Duodenal mucosa (tissue), 2 donors: ENCODE results near the gene PIAS3.

Source experiments
- H3K27ac ChIP-seq: one replicate; pipeline ENCODE4 v1.7.0; 2013; ENCODE audit warnings: low read depth, low read length
- H3K27me3 ChIP-seq, 2 donors: one replicate each; pipeline ENCODE4 v1.7.0; 2013; ENCODE audit warnings: low read length in 2 of 2, control low read depth in 1 of 2; ENCODE audit not compliant: insufficient read depth in 2 of 2, control insufficient read depth in 1 of 2
- H3K36me3 ChIP-seq, 2 donors: one replicate each; pipeline ENCODE4 v1.7.0; 2013; ENCODE audit warnings: low read length in 2 of 2, control low read depth in 1 of 2; ENCODE audit not compliant: insufficient read depth in 2 of 2, control insufficient read depth in 1 of 2
- H3K4me1 ChIP-seq, 2 donors: one replicate each; pipeline ENCODE4 v1.7.0; 2013; ENCODE audit warnings: low read length in 2 of 2, control low read depth in 1 of 2; ENCODE audit not compliant: insufficient read depth in 2 of 2, control insufficient read depth in 1 of 2
- H3K4me3 ChIP-seq, 2 donors: one replicate each; pipeline ENCODE4 v1.7.0; 2013; ENCODE audit warnings: low read length in 2 of 2, low read depth in 1 of 2
- H3K9ac ChIP-seq, 2 donors: one replicate each; pipeline ENCODE4 v1.7.0; 2013; ENCODE audit warnings: low read length in 2 of 2, low read depth in 1 of 2
- H3K9me3 ChIP-seq, 2 donors: one replicate each; pipeline ENCODE4 v1.7.0; 2013; ENCODE audit warnings: low read length in 2 of 2, control low read depth in 1 of 2; ENCODE audit not compliant: control insufficient read depth in 1 of 2

PIAS3 gene

DNA sequence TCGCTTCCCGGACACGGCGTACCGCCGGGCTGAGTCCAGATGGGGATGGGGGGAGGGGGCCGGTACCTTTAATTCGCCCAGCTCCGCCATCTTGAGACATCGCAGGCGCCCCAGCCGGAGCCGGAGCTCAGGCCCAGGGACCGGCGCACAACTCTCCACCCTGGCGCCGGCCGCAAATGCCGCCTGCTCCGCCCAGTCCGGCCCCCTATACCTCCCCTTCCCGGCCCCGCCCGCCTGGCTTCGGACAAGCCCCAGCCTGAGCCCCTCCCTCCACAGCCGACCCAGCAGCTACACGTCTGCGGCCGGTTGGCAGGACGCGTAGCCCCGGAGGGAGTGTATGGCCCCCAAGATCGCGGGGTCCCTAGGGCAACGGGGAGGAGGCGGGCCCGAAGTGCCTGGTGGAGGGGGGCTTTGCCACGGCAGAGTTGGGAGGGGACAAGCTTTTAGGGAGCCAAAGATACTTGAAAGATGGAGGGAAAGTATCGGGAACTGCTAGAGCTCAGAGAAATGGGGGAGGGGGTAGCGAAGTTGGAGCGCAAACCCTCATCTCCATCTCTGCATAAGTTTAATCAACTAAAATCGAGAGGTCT lies at the start of gene PIAS3:
Gene PIAS3 (minus strand): TSS at position 181 of the 590 bp plus-strand sequence. CDS start 91 bp downstream, at position 90.
- Histone ChIP-seq H3K9ac (peak within 1 kb of the TSS; percentile 63 to 76), H3K27ac (peak within 1 kb of the TSS; percentile 60), H3K36me3 (peaks cover 8 to 25% of the 10 kb centered on the region in 2 donors), H3K9me3 (no peaks in the 10 kb centered on the region), H3K27me3 (no peaks in the 10 kb centered on the region), H3K4me1 (peaks cover 12 to 17% of the 10 kb centered on the region in 2 donors), H3K4me3 (peak within 1 kb of the TSS; percentile 80 to 92)

DNA sequence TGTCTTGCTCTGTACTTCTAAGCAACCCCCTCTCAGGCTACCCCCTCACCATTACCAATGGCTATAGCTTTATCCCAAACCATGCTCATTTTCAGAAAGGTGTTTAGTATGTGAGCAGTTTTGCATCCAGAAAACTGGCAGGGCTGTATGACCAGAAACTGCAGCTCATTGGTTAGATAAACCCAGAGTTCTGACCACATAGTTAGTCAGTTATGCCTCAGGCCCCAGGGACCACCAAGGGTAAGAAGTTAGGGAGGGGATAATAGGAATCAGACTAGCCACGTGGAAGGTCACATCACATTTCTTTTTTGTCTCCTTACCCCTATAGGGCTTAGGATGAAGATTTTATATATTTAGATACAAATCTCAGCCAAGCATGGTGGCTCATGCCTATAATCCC lies 49.8 kb upstream of the PIAS3 start:
- H3K4me3 ChIP-seq: no peak overlapping the region

DNA sequence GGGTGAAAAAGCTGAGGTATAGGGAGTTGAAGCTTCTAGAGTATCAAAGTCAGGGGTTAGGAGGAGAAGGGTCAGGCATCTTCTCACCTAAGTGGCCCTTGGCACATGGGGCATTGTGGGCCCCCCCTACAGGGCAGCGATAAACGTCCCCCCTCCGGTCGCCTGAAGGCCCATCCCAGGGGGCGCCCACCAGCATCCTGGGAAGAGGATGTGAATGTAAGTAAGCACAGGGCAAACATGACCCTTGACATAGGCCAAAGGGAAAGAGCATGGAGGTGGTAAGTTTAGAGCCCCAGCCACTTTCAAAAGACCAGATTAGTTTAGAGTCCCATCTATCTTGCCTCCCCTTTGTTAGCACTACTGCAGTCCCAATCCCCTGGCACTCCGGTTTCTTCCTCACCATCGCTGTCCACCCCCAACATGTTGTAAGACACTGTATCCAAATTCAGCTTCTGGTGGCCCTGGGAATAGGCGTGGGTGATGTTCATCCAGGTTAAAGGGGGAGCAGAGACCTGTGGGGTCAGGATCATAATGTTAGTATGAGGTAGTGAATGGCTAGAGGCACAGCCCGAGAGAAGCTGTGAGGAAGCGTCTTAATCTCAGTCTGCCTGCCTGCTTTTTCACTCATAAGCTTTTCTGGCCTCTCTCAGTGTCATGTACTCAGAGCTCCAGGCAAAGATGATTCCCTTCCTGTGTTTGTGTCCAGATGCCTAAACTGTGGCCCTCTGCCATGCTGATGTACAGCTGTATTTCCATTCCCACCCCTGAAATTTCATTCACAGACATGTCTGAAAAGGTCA lies 48.3 kb upstream of the PIAS3 start:
- no peaks in the 10 kb centered on the region for H3K9me3 ChIP-seq

More for the DNA sequence above, 49.8 kb upstream of the PIAS3 start:
- Histone ChIP-seq H3K9ac (no peak overlapping the region), H3K36me3 (peaks cover 14 to 25% of the 10 kb centered on the region in 2 donors), H3K27me3 (no peaks in the 10 kb centered on the region), H3K9me3 (no peaks in the 10 kb centered on the region), H3K27ac (no peak overlapping the region), H3K4me1 (peaks cover 3 to 4% of the 10 kb centered on the region in 2 donors)

DNA sequence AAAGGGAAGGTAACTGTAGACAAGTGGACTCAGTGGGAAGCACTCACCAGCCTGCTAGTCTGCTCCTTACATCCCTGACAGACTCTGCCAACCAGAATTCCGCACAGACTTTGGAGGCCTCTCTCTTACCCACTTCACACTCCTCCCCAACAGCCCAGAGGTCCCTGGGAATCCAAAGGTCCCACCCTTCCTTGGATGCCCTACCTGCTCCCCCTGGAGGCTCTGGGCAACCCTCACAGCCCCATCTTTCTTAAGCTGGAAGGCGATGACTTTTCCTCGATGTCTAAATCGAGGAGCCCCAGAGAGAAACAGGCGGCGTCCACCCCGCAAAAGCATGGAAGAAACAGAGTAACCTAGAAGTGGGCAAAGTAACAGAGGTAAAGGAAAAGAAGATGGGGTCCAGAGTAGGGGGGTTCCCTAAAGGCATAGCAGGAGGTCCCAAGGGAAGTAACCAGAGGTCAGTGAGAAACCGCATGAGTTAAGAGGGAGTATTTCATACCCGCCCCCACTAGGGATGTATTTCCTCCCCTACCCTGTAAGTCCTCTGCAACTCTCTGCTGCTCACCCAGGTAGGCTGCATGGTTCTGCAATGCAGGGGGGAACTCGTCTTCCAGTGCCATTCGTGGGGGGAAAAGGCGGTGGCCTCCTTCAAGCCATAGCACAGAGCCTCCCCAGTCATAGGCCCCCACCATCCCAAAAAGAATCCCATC lies 42.6 kb upstream of the PIAS3 start:
- Histone ChIP-seq H3K36me3 (peaks cover 0 to 2% of the 10 kb centered on the region in 2 donors), H3K9me3 (no peaks in the 10 kb centered on the region), H3K4me1 (no peaks in the 10 kb centered on the region), H3K9ac (no peak overlapping the region), H3K4me3 (no peak overlapping the region), H3K27ac (no peak overlapping the region), H3K27me3 (no peaks in the 10 kb centered on the region)

More for the DNA sequence above, 48.3 kb upstream of the PIAS3 start:
- Histone ChIP-seq H3K36me3 (peaks cover 13 to 16% of the 10 kb centered on the region in 2 donors), H3K4me3 (no peak overlapping the region), H3K27ac (no peak overlapping the region), H3K9ac (peak overlapping the region in 1 of 2 donors; percentile 30), H3K27me3 (no peaks in the 10 kb centered on the region), H3K4me1 (peaks cover 3 to 4% of the 10 kb centered on the region in 2 donors)

DNA sequence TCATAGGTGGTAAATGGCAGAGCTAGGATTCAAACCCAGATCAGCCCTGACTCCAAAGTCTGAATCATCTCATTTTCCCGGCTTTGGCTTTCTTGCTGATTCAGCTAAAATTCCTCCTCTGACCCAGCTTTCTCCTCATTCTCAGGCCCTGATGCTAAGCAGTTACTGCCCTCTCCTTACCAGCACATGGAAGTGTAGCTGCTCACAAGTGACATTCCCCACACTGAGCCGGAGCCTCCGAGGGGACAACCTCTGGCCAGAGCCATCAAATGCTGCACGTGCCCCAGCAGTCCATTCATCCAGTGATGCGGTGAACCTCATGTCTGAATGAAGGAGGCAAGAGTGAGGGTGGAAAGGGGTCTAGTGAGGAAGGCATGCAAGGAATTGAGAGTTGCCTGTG lies 39.9 kb upstream of the PIAS3 start:
- Histone ChIP-seq H3K4me3 (no peak overlapping the region), H3K27me3 (no peaks in the 10 kb centered on the region), H3K36me3 (peaks cover 0 to 2% of the 10 kb centered on the region in 2 donors), H3K4me1 (no peaks in the 10 kb centered on the region), H3K9me3 (no peaks in the 10 kb centered on the region), H3K9ac (no peak overlapping the region), H3K27ac (no peak overlapping the region)

DNA sequence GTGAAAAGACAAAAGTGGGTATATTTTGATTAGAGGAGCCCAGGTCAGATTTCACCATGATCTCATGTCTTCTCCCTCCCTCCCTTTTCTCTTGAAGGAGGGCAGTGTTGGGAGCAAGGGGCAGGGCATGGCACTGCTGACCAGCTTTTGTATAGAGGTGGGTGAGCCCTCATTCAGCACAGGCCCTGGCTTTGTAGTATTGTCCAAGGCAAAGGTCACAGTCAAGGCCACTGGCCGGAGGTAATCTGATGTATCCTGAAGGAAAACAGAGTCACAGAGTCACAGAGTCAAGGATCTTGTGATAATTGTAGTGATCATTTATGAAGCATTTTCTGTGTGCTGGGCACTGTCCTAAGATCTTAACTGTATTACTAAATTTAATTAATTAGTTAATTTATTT lies 39.1 kb upstream of the PIAS3 start:
- no peaks in the 10 kb centered on the region for H3K9me3 ChIP-seq
- no peak overlapping the region for H3K4me3 ChIP-seq
- no peak overlapping the region for H3K27ac ChIP-seq
- H3K36me3 ChIP-seq: peaks cover 0 to 2% of the 10 kb centered on the region in 2 donors
- H3K27me3 ChIP-seq: no peaks in the 10 kb centered on the region
- no peak overlapping the region for H3K9ac ChIP-seq
- H3K4me1 ChIP-seq: peaks cover 0 to 1% of the 10 kb centered on the region in 2 donors

DNA sequence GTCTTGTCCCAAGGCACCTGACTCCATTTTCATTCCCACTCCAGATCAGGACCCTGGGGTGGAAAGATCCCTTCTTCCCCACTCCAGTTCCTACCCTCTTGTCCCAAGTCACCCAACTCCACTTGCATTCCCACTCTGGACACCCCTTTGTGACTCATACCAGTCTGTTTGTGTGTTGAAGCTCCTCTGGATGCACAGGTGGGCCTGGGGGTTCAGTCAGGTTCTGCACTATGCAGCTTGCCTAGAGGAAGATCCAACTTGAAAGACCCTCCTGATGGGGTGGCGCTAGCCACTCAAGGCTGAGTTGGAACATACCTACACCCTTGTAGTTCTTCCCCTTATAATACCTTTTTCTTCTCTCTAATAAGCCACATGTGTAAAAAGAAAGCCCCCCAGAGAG lies 36.6 kb upstream of the PIAS3 start:
- Histone ChIP-seq H3K4me1 (peaks cover 23 to 24% of the 10 kb centered on the region in 2 donors), H3K27me3 (no peaks in the 10 kb centered on the region), H3K9me3 (no peaks in the 10 kb centered on the region), H3K9ac (no peak overlapping the region), H3K36me3 (no peaks in the 10 kb centered on the region), H3K4me3 (no peak overlapping the region), H3K27ac (no peak overlapping the region)

DNA sequence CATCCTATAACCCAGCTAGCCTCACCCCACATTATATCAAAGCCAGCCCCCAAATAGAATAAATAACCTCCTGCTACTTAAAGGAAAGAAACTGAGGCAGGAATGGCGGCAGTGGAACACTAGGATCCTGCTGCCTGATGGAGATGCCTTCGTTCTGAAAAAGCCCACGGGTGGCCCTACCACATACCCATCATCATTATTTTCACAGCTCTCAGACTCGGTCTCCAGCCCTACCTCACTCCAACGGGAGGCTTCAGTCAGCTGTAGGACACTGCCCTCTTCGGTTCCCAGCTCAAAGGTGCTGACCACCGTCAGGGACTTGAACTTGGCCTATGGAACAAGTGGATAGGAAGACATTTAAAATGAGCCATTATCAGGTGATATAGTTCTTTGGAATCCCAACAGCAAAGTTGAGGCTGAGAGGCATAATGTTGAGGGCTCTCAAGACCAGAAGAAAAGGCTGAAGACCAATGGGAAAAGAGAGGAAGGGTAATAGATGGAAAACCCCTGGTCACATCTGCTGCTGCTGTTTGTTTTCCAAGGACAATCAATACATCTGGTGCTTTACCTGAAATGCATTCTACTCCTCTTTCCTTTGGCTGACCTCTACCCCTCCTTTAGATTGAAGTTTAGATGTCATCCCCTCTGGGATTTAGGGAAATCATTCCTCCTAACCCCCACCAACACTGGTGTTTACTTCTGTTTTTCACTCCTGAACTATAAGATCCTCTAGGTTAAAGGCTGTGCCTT lies 34.6 kb upstream of the PIAS3 start:
- H3K9me3 ChIP-seq: no peaks in the 10 kb centered on the region
- no peaks in the 10 kb centered on the region for H3K36me3 ChIP-seq
- H3K27me3 ChIP-seq: no peaks in the 10 kb centered on the region
- H3K27ac ChIP-seq: peak overlapping the region; percentile 42
- H3K4me3 ChIP-seq: no peak overlapping the region
- H3K9ac ChIP-seq: no peak overlapping the region
- peaks cover 24% of the 10 kb centered on the region in 2 donors for H3K4me1 ChIP-seq

DNA sequence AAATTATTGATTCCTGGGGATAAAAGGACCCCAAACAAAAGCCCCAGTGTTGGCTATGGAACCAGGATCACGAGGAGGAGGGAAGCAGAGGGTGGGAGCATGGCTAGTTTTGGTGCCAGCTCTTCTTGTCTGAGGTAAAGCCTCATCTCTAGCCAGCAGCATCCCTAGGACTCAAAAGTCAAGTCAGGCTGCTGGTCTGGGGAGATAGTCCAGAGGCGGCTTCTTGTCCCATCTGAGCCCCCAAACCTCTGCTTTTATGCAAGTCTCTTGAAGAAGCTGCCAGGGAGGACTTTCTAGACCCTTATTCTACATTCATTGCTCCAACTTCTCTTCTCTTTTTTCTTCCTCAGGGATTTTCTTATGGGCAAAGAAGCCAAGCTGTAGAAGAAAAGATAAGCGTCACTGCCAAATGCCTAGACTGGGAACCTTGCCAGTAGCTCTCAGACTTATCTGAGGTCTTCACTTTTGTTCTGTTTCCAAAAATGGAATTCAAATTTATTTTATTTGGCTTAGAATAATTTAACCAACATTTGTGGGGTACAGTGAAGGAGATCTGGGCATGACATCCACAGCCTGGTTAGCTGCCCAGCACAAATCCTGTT lies 33.7 kb upstream of the PIAS3 start:
- Histone ChIP-seq H3K36me3 (no peaks in the 10 kb centered on the region), H3K27me3 (no peaks in the 10 kb centered on the region), H3K4me1 (peaks cover 24% of the 10 kb centered on the region in 2 donors), H3K9ac (peak overlapping the region; percentile 20 to 48), H3K9me3 (no peaks in the 10 kb centered on the region), H3K27ac (peak overlapping the region; percentile 42), H3K4me3 (peak overlapping the region; percentile 14 to 25)
